Smooth muscle cell of the umbilical artery (primary cell): ENCODE measurements around the gene DOCK9. TPM values are rescaled to one million over a fixed set of nuclear protein-coding genes. Genes with fewer than 3 reads are reported as not detected.

Source experiments
- total RNA-seq: library from RNA; depleted of rRNA; stranded (reverse); fragments of >200 nt; gene quantifications from 2 replicates; pipeline ENCODE4 v1.2.3, GENCODE V29; 2014

Gene DOCK9, protein sequence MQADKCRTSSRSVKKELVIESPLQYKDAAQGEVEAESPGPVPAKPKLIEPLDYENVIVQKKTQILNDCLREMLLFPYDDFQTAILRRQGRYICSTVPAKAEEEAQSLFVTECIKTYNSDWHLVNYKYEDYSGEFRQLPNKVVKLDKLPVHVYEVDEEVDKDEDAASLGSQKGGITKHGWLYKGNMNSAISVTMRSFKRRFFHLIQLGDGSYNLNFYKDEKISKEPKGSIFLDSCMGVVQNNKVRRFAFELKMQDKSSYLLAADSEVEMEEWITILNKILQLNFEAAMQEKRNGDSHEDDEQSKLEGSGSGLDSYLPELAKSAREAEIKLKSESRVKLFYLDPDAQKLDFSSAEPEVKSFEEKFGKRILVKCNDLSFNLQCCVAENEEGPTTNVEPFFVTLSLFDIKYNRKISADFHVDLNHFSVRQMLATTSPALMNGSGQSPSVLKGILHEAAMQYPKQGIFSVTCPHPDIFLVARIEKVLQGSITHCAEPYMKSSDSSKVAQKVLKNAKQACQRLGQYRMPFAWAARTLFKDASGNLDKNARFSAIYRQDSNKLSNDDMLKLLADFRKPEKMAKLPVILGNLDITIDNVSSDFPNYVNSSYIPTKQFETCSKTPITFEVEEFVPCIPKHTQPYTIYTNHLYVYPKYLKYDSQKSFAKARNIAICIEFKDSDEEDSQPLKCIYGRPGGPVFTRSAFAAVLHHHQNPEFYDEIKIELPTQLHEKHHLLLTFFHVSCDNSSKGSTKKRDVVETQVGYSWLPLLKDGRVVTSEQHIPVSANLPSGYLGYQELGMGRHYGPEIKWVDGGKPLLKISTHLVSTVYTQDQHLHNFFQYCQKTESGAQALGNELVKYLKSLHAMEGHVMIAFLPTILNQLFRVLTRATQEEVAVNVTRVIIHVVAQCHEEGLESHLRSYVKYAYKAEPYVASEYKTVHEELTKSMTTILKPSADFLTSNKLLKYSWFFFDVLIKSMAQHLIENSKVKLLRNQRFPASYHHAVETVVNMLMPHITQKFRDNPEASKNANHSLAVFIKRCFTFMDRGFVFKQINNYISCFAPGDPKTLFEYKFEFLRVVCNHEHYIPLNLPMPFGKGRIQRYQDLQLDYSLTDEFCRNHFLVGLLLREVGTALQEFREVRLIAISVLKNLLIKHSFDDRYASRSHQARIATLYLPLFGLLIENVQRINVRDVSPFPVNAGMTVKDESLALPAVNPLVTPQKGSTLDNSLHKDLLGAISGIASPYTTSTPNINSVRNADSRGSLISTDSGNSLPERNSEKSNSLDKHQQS (N-terminal part only)
- total RNA-seq, result 10.7 and 30.1 TPM in 2 replicates

GRCh38 chr13:98977568-98978265 lies at the start of gene DOCK9:
Gene DOCK9 (minus strand): TSS chr13:98978064. CDS start chr13:98977909, 155 bp downstream.

GRCh38 chr13:98752467-98753290 lies 225.2 kb downstream of the DOCK9 start, which contains the start of gene SLC15A1:
Gene SLC15A1 (minus strand): TSS chr13:98752672. CDS start chr13:98752598, 74 bp downstream.

Other genes with a start within 250 kb of the DOCK9 start
- gene SLC15A1, start 225.4 kb downstream of the DOCK9 start, total RNA-seq, result not detected in 2 replicates
- 28.5 and 35.1 TPM in 2 replicates for gene UBAC2, start 222.8 kb upstream of the DOCK9 start, total RNA-seq